ENCODE measurements around the gene IL15RA.
"Not testable (repeated sequence)": the region's sequence is repeated elsewhere in the genome, so short reads cannot be mapped to it uniquely, and the experiment has no call there.

IL15RA gene

GRCh38 chr10:5915451-5915850 is 61.9 kb downstream of the IL15RA start:
- TF ChIP-seq ZFX (IDR thresholded peaks at IDR 0.05) = no peak
- TF ChIP-seq, protein P1, sequence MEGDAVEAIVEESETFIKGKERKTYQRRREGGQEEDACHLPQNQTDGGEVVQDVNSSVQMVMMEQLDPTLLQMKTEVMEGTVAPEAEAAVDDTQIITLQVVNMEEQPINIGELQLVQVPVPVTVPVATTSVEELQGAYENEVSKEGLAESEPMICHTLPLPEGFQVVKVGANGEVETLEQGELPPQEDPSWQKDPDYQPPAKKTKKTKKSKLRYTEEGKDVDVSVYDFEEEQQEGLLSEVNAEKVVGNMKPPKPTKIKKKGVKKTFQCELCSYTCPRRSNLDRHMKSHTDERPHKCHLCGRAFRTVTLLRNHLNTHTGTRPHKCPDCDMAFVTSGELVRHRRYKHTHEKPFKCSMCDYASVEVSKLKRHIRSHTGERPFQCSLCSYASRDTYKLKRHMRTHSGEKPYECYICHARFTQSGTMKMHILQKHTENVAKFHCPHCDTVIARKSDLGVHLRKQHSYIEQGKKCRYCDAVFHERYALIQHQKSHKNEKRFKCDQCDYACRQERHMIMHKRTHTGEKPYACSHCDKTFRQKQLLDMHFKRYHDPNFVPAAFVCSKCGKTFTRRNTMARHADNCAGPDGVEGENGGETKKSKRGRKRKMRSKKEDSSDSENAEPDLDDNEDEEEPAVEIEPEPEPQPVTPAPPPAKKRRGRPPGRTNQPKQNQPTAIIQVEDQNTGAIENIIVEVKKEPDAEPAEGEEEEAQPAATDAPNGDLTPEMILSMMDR (conservative IDR thresholded peaks at IDR 0.05) = no peak
- H3K27ac ChIP-seq = no peak overlapping the region

GRCh38 chr10:5913736-5914135 is 63.6 kb downstream of the IL15RA start:
- H3K27ac ChIP-seq = no peak overlapping the region
- TF ChIP-seq ZFX (IDR thresholded peaks at IDR 0.05) = no peak
- TF ChIP-seq, protein P1 (conservative IDR thresholded peaks at IDR 0.05) = no peak

DNA sequence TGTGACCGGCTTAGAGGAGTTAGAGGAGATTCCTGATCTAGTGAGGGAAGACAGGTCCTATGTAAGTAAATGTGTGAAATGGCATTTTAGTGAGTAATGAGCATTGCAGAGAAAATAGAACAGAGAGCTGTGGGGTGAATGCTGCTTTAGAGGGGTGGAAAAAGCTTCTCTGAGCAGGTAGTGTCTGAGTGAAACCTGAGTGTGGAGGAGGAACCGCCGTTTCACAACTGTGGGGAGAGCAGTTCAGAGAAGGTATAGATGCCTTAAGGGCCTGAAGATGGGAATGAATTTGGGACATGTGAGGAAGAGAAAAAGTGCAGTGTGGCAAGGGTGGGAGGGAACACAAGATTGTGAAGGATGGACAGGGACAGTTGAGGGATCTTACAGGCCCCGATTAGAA is 65.7 kb downstream of the IL15RA start:
- no peak for TF ChIP-seq ZFX (IDR thresholded peaks at IDR 0.05)
- TF ChIP-seq, protein P1 (conservative IDR thresholded peaks at IDR 0.05) = no peak
- no peak overlapping the region for H3K27ac ChIP-seq

DNA sequence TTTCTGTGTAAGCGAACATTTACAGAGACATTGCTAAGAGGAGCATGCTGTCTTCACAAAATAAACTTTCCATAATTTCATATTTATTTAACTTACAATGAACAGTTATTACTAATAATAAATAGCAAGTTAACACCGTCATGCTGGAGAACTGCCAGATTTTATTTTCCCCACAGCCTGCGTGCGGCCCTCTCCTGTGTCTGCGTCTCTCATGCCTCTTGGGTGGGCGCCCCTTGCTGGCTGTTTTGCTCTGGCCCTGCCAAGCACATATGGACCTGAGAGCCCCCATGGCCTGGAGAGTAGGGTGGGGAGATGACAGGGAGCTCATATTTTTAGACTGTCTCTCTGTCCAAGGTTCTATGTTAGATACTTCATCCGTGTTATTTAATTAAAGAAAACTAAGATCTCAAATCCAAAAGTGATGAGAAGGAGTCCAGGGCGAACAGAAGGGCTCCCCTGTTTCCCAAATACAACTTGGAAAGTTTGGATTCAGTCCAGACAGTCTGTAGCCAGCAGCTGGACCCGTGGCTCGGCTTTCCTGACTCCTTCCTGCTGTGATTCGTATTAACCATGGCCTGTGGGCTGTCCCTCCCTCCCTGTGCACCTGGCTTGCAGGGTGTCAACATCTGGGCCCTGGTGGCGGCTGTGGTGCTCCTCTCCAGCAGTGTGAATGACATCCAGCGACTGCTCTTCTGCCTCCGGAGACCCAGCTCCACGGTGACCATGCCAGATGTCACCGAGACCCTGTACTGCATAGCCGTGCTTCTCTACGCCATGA is 66.8 kb downstream of the IL15RA start:
- TF ChIP-seq, protein P1 (conservative IDR thresholded peaks at IDR 0.05) = no peak
- H3K27ac ChIP-seq = no peak overlapping the region

GRCh38 chr10:5908676-5909075 is 68.7 kb downstream of the IL15RA start:
- not testable (repeated sequence) for H3K27ac ChIP-seq

DNA sequence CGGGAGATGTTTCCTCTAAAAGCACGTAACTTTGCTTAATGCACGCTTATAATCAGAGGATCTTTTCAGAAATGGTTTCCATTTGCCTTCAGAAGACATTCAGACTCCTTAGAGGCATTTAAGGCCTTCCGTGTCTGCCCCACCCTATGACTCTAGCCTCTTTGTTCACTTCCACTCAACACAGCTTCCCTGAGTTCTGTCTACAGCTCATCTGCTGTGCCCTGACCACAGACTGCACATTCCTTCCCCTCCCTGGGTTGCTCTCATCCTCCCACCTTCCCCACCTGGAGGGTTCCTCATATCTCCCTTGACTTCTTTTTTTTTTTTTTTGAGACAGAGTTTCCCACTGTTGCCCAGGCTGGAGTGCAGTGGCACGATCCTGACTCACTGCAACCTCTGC is 70.7 kb downstream of the IL15RA start:
- no peak for TF ChIP-seq ZFX (IDR thresholded peaks at IDR 0.05)
- TF ChIP-seq, protein P1 (conservative IDR thresholded peaks at IDR 0.05) = no peak

GRCh38 chr10:5905854-5906507 is 71.4 kb downstream of the IL15RA start:
- H3K27ac ChIP-seq = no peak overlapping the region
- no peak for TF ChIP-seq ZFX (IDR thresholded peaks at IDR 0.05)
- TF ChIP-seq, protein P1 (conservative IDR thresholded peaks at IDR 0.05) = no peak

More for the DNA sequence above, 70.7 kb downstream of the IL15RA start:
- H3K27ac ChIP-seq = no peak overlapping the region
